ENCODE data around the gene RBM43.

GRCh38 chr2:151247432-151247831, 14.2 kb downstream of the RBM43 start:
- TF ChIP-seq CTCF (IDR thresholded peaks at IDR 0.05; ENCODE audit: insufficient read depth, low read depth, low read length) (no peak), EZH2 (IDR thresholded peaks at IDR 0.05; ENCODE audit: insufficient read depth, low read length) (no peak)

All from astrocyte (in vitro differentiated cells and primary cell).